Measurements from ENCODE around the gene SMURF1.

GRCh38 chr7:98992076-98992475, 151.8 kb downstream of the SMURF1 start:
- TF ChIP-seq POLR2A (IDR thresholded peaks at IDR 0.05) (no peak), CTCF (IDR thresholded peaks at IDR 0.05) (no peak)
